Measurements from ENCODE around the gene WFS1. TPM values are rescaled to one million over a fixed set of nuclear protein-coding genes. Genes with fewer than 3 reads are reported as not detected.

WFS1 gene
- total and polyA plus RNA-seq, 2 of the 13 experiments (the other 11 are each of a cell fraction or from before 2014, with no cell fraction given), result 39.1 to 42.2 TPM

GRCh38 chr4:6267573-6267972, 2.1 kb upstream of the WFS1 start (continued):
- TF ChIP-seq KDM5B (CRISPR knock-in tag; IDR thresholded peaks at IDR 0.05; ENCODE audit: borderline replicate concordance), result no peak
- no peak for TF ChIP-seq AHR (CRISPR knock-in tag; IDR thresholded peaks at IDR 0.05)
- TF ChIP-seq, protein P1, sequence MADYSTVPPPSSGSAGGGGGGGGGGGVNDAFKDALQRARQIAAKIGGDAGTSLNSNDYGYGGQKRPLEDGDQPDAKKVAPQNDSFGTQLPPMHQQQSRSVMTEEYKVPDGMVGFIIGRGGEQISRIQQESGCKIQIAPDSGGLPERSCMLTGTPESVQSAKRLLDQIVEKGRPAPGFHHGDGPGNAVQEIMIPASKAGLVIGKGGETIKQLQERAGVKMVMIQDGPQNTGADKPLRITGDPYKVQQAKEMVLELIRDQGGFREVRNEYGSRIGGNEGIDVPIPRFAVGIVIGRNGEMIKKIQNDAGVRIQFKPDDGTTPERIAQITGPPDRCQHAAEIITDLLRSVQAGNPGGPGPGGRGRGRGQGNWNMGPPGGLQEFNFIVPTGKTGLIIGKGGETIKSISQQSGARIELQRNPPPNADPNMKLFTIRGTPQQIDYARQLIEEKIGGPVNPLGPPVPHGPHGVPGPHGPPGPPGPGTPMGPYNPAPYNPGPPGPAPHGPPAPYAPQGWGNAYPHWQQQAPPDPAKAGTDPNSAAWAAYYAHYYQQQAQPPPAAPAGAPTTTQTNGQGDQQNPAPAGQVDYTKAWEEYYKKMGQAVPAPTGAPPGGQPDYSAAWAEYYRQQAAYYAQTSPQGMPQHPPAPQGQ (CRISPR knock-in tag; IDR thresholded peaks at IDR 0.05; ENCODE audit: borderline replicate concordance), result no peak
- no peak for TF ChIP-seq ZNF784 (CRISPR knock-in tag; IDR thresholded peaks at IDR 0.05; ENCODE audit: borderline replicate concordance)
- TF ChIP-seq ETV5 (CRISPR knock-in tag; IDR thresholded peaks at IDR 0.05; ENCODE audit: borderline replicate concordance), result peak; percentile 52; the same call in 1 of the 2 replicates
- TF ChIP-seq, protein P2, sequence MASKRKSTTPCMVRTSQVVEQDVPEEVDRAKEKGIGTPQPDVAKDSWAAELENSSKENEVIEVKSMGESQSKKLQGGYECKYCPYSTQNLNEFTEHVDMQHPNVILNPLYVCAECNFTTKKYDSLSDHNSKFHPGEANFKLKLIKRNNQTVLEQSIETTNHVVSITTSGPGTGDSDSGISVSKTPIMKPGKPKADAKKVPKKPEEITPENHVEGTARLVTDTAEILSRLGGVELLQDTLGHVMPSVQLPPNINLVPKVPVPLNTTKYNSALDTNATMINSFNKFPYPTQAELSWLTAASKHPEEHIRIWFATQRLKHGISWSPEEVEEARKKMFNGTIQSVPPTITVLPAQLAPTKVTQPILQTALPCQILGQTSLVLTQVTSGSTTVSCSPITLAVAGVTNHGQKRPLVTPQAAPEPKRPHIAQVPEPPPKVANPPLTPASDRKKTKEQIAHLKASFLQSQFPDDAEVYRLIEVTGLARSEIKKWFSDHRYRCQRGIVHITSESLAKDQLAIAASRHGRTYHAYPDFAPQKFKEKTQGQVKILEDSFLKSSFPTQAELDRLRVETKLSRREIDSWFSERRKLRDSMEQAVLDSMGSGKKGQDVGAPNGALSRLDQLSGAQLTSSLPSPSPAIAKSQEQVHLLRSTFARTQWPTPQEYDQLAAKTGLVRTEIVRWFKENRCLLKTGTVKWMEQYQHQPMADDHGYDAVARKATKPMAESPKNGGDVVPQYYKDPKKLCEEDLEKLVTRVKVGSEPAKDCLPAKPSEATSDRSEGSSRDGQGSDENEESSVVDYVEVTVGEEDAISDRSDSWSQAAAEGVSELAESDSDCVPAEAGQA (IDR thresholded peaks at IDR 0.05; ENCODE audit: low read depth), result no peak
- TF ChIP-seq, protein P2 (CRISPR knock-in tag; IDR thresholded peaks at IDR 0.05; ENCODE audit: borderline replicate concordance), result no peak
- TF ChIP-seq, protein P3, sequence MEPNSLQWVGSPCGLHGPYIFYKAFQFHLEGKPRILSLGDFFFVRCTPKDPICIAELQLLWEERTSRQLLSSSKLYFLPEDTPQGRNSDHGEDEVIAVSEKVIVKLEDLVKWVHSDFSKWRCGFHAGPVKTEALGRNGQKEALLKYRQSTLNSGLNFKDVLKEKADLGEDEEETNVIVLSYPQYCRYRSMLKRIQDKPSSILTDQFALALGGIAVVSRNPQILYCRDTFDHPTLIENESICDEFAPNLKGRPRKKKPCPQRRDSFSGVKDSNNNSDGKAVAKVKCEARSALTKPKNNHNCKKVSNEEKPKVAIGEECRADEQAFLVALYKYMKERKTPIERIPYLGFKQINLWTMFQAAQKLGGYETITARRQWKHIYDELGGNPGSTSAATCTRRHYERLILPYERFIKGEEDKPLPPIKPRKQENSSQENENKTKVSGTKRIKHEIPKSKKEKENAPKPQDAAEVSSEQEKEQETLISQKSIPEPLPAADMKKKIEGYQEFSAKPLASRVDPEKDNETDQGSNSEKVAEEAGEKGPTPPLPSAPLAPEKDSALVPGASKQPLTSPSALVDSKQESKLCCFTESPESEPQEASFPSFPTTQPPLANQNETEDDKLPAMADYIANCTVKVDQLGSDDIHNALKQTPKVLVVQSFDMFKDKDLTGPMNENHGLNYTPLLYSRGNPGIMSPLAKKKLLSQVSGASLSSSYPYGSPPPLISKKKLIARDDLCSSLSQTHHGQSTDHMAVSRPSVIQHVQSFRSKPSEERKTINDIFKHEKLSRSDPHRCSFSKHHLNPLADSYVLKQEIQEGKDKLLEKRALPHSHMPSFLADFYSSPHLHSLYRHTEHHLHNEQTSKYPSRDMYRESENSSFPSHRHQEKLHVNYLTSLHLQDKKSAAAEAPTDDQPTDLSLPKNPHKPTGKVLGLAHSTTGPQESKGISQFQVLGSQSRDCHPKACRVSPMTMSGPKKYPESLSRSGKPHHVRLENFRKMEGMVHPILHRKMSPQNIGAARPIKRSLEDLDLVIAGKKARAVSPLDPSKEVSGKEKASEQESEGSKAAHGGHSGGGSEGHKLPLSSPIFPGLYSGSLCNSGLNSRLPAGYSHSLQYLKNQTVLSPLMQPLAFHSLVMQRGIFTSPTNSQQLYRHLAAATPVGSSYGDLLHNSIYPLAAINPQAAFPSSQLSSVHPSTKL (CRISPR knock-in tag; IDR thresholded peaks at IDR 0.05), result peak; percentile 52
- no peak for TF ChIP-seq GTF2F1 (IDR thresholded peaks at IDR 0.05; ENCODE audit: low read length)
- TF ChIP-seq ZNF709 (CRISPR knock-in tag; IDR thresholded peaks at IDR 0.05), result no peak
- TF ChIP-seq, protein P4, sequence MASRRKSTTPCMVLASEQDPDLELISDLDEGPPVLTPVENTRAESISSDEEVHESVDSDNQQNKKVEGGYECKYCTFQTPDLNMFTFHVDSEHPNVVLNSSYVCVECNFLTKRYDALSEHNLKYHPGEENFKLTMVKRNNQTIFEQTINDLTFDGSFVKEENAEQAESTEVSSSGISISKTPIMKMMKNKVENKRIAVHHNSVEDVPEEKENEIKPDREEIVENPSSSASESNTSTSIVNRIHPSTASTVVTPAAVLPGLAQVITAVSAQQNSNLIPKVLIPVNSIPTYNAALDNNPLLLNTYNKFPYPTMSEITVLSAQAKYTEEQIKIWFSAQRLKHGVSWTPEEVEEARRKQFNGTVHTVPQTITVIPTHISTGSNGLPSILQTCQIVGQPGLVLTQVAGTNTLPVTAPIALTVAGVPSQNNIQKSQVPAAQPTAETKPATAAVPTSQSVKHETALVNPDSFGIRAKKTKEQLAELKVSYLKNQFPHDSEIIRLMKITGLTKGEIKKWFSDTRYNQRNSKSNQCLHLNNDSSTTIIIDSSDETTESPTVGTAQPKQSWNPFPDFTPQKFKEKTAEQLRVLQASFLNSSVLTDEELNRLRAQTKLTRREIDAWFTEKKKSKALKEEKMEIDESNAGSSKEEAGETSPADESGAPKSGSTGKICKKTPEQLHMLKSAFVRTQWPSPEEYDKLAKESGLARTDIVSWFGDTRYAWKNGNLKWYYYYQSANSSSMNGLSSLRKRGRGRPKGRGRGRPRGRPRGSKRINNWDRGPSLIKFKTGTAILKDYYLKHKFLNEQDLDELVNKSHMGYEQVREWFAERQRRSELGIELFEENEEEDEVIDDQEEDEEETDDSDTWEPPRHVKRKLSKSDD (CRISPR knock-in tag; IDR thresholded peaks at IDR 0.05; ENCODE audit: low read depth), result no peak
- TF ChIP-seq, protein P5, sequence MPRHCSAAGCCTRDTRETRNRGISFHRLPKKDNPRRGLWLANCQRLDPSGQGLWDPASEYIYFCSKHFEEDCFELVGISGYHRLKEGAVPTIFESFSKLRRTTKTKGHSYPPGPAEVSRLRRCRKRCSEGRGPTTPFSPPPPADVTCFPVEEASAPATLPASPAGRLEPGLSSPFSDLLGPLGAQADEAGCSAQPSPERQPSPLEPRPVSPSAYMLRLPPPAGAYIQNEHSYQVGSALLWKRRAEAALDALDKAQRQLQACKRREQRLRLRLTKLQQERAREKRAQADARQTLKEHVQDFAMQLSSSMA (CRISPR knock-in tag; IDR thresholded peaks at IDR 0.05), result no peak
- no peak for TF ChIP-seq ZMYM2 (CRISPR knock-in tag; IDR thresholded peaks at IDR 0.05)
